Myocyte (in vitro differentiated cells): ENCODE measurements around the gene C17orf107. TPM values are rescaled to one million over a fixed set of nuclear protein-coding genes. Genes with fewer than 3 reads are reported as not detected.

ENCODE experiments used
- DNase-seq: peaks from one replicate; pipeline ENCODE4 v3.0.0-alpha.2; 2012; ENCODE audit warnings: low read depth
- total RNA-seq: library from RNA; depleted of rRNA; stranded (reverse); fragments of >200 nt; gene quantifications from 2 replicates; pipeline ENCODE4 v1.2.3, GENCODE V29; 2014

Gene C17orf107
- total RNA-seq, 1 donor from 2014 or later: 0.94 TPM

DNA sequence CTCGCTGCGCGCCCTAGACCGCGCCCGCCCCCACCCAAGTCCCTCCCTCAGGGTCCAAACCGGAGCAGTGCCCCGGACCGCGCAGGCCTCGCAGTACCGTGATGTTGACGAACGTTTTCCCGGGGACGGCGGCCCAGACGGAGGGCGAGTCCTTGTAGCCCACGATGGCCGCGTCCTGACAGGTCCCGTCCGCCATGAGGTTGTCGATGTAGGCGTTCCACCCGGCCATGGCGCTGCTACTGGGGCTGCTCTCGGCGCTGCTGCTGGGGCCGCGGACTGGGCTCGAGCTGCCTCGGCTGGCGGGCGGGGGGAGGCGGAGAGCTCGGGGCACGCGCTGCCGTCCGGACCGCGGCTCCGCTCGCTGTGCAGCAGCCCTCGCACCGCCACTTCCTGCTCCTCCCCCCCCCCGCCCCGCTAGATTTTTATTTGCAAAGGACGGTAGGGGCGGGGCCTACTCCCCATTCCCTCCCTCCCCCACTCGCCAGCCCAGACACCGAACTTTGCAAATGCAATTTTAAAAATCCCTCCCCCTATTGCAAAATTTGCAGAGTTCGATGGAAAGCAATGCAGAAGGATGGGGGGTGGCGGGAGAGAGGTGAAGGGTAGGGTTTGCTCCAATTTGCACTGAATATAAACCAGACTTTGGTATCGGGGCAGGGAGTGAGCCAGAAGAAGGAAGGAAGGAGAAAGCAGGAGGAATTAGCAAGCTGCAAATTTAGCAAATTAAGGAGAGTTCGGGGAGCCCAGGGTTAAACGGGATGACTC is 49.0 kb downstream of the C17orf107 start, which contains the start of gene PFN1:
Gene PFN1 (minus strand): TSS at position 365 of the 765 bp plus-strand sequence. CDS start 136 bp downstream, at position 229.
- peak; percentile 89 for DNase-seq

DNA sequence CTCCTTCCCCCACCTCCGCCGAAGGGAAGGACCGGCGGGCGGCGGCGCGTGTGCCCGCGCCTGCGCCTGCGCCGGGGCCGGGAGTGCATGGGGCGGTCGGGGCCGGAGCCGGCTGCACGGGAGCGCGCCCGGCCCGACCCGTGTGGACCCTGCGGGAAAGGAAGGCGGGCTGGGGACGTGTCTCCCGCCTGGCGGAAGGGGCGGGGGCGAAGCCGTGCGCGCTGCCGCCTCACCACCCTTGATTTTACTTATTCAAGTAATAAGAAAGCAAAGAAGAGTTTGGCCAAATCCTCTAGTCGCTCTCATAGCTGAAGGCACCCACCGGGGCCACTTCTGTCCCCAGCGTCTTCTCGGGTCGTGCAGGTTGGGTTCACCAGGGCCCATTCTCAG is 49.6 kb downstream of the C17orf107 start:
- DNase-seq: peak; percentile 88

DNA sequence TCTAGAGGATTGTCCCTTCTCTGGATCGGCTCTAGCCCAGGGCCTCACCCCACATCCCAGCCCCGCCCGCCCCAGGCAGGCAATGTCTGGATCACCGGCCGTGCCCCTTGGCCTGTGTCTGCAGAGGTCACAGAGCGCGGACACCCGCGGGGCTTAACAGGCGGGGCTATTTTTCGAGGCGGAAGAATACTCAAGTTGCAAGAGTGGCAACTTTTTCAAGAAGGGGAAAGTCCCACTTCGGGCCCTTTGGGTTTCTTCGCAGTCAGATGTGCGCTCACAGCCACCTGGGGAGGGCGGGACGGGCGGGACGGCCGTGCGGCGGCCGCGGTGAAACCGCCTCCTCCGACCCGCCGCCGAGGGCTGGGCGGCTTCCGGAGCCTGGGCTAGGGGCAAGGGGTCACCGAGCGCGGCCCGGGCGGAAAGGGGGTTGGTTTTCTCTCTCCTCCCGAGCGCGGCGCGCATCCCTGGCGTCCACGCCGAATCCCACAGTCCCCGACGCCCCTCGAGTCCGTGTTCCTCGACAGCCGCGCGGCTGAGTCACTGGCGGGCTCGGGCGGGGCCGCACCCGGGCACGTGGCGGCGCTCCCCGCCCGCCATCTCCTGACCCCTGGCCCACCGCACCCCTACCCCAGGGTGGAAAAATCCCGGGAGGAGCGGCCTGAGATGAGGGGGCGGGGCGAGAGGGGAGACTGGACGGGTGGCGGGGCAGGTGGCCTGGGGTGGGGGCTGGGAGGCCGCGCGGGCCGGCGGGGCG is 50.2 kb downstream of the C17orf107 start:
- DNase-seq: peak; percentile 92

DNA sequence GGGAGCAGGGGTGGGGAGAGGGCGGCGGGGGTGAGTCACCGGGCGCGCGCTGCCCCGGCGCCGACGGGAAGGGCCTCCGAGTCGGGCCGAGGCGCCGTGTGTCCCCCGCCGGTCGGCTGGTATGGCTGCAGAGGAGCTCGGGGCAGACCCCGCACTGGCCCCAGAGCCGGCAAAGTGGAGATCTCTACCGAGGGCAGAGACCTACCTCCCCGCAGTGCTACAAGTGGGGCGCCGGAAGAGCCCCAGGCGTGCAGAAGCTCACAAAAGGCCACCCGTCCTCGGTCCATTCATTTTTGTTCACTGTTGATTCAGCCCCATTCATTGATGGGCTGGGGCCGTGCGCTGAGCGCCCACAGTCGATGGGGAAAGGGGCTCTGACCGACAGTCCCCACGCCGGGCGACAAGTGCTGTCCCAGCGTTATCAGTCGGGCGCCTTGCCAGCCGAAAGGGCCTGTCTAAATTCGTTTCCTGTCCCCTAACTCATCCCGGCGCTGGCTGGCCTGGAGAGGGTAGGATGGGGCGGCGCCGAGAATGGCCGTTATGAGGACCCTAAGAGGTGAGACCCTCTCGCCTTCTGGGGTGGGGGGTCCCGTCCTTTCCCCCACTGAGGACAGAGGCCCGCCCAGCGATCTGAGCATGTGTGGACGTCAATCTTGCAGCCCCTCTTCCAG is 50.9 kb downstream of the C17orf107 start:
- peak; percentile 44 for DNase-seq

DNA sequence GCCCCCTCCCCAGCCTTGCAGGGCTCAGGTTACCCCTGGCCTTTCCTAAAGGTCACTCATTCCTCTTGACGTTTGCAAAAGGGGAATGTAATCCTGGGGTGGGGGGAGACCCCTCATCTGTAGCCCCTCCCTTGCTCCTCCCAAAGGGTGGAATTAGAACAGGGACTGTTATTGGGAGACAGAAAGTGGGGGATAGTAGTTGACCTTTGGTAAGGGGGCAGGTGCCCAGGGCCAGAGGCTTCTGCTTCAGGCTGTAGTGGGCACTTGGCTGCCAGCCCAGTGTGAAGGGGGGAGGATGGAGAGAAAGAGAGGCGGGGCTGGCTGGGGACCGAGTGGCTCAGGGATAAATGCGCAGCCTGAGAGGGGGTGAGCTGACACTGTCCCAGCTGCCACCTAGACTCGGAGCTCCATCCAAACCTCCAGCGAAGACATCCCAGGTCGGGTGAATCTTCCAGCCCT is 51.4 kb downstream of the C17orf107 start, which contains the start of gene ENO3:
Gene ENO3 (plus strand): TSS at position 374 of the 459 bp plus-strand sequence. CDS start 711 bp downstream, outside the sequence.
- peak; percentile 65 for DNase-seq

DNA sequence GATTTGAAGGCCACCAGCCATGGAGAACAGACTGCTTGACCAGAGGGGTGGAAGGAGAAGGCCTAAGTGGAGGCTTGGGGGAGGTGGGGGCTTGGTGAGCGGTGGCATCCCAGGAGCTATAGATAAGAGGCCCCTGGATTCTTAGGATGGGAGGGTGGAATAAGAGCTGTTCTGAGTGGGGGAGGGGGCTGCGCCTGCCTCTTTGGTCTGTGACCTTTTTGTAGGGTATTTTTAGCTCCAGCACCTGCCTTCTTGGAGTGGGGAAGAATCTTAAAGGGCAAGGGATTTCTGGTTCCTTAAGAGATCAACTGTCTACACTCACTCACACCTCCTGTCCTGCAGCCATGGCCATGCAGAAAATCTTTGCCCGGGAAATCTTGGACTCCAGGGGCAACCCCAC is 52.1 kb downstream of the C17orf107 start:
- peak; percentile 85 for DNase-seq

Other genes starting within 250 kb of the C17orf107 start
- gene PELP1, start 195.4 kb upstream of the C17orf107 start, total RNA-seq: 31.3 and 52.0 TPM in 2 replicates
- 7.8 and 10.8 TPM in 2 replicates for gene ARRB2, start 188.9 kb upstream of the C17orf107 start, total RNA-seq
- gene MED11, start 168.1 kb upstream of the C17orf107 start, total RNA-seq: 31.0 and 32.7 TPM in 2 replicates
- 0.05 TPM in 1 of 2 replicates, not detected in the other for gene ZMYND15, start 159.7 kb upstream of the C17orf107 start, total RNA-seq
- gene CXCL16, start 159.6 kb upstream of the C17orf107 start, total RNA-seq: 0.57 and 1.1 TPM in 2 replicates
- gene TM4SF5, start 127.7 kb upstream of the C17orf107 start, total RNA-seq: not detected in 2 replicates
- 0.73 TPM in 1 of 2 replicates, not detected in the other for gene VMO1, start 113.2 kb upstream of the C17orf107 start, total RNA-seq
- gene GLTPD2, start 110.6 kb upstream of the C17orf107 start, total RNA-seq: not detected in 2 replicates
- 185 and 231 TPM in 2 replicates for gene PSMB6, start 103.4 kb upstream of the C17orf107 start, total RNA-seq
- gene PLD2, start 92.4 kb upstream of the C17orf107 start, total RNA-seq: 6.7 and 9.8 TPM in 2 replicates
- gene MINK1, start 66.2 kb upstream of the C17orf107 start, total RNA-seq: 17.6 and 18.1 TPM in 2 replicates
- not detected in 2 replicates for gene CHRNE, start 3.6 kb downstream of the C17orf107 start, total RNA-seq
- gene GP1BA, start 32.7 kb downstream of the C17orf107 start, total RNA-seq: not detected in 2 replicates
- 87.4 and 100 TPM in 2 replicates for gene SLC25A11, start 40.5 kb downstream of the C17orf107 start, total RNA-seq
- 40.1 and 53.3 TPM in 2 replicates for gene RNF167, start 40.7 kb downstream of the C17orf107 start, total RNA-seq
- 1,067 and 1,213 TPM in 2 replicates for gene PFN1, start 49.0 kb downstream of the C17orf107 start, total RNA-seq
- gene ENO3, start 51.6 kb downstream of the C17orf107 start, total RNA-seq: 833 and 1,073 TPM in 2 replicates
- gene SPAG7, start 68.3 kb downstream of the C17orf107 start, total RNA-seq: 114 and 133 TPM in 2 replicates
- 13.7 and 23.8 TPM in 2 replicates for gene CAMTA2, start 88.1 kb downstream of the C17orf107 start, total RNA-seq
- 0.62 TPM in 1 of 2 replicates, not detected in the other for gene INCA1, start 98.0 kb downstream of the C17orf107 start, total RNA-seq
- 146 and 162 TPM in 2 replicates for gene KIF1C, start 98.4 kb downstream of the C17orf107 start, total RNA-seq
- gene SLC52A1, start 135.9 kb downstream of the C17orf107 start, total RNA-seq: not detected in 2 replicates
- 0.16 and 0.32 TPM in 2 replicates for gene ZFP3, start 178.9 kb downstream of the C17orf107 start, total RNA-seq
- gene ZNF232, start 212.3 kb downstream of the C17orf107 start, total RNA-seq: 6.3 and 6.5 TPM in 2 replicates
- gene USP6, start 216.5 kb downstream of the C17orf107 start, total RNA-seq: 0.11 and 0.16 TPM in 2 replicates